ENCODE results near the gene TNMD.
"Not testable (repeated sequence)": the region's sequence is repeated elsewhere in the genome, so short reads cannot be mapped to it uniquely, and the experiment has no call there.

Gene TNMD

DNA sequence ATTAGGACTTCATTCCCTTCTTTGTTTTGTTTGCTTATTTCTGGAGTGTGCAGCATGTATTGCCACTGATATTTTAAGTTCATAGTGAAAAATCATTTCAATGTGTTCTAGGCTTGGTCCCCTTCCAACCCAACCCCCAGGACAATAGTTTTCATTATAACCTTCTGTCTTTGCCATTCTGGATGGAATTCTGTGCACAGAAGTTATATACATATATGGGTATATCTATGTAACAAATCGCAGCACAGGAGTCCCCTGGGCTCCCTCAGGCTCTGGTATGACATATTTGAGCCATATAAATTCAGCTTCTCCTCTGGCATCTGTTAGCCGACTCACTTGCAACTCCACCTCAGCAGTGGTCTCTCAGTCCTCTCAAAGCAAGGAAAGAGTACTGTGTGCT, at the start of gene TNMD:
Gene TNMD (plus strand): TSS at position 326 of the 400 bp plus-strand sequence. CDS start 83 bp downstream, outside the sequence.
- DNase-seq (ENCODE audit: low read depth in 2 of 2): no peak

GRCh38 chrX:100565534-100565933, 19.2 kb upstream of the TNMD start:
- DNase-seq (ENCODE audit: low read depth in 2 of 2): not testable (repeated sequence)

DNA sequence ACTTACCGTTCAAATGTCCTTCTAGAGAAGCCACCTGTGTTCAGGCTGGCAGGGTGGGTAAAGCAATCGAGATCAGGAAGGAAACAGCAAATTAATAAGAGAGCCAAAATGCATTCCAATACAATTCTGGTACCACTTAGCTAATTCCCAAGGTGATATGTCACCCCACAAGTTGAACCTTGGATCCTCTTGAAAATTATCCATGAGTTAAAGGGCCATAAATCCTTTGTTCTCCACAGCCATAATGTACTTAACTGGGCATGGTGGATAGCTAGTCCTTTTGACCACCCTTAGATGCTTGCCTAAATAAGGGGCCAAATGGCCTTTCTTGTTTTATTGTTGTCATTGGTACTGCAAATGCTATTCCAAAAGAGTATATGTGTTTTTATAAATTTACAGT, 2.0 kb downstream of the TNMD start:
- no peak for DNase-seq (ENCODE audit: low read depth in 2 of 2)

DNA sequence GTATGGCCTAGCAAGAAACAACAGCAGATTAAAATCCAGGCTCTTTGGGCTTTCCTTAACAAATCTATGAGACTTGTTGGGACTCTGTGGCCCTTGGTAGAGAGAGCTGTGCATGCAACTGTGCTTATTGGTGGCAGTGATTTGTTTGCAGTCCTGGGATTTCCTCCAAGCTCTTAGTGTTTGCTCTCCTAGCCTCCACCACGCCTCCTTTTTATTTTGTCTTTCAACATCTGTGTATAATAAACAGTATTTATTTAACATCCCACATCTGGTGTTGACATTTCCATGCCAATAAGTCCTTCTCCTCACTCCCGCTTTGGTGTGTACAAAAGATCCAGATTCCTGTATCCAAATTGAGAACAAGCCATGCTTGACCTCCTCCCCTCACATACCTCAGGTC, 3.1 kb downstream of the TNMD start:
- DNase-seq (ENCODE audit: low read depth in 2 of 2): no peak

DNA sequence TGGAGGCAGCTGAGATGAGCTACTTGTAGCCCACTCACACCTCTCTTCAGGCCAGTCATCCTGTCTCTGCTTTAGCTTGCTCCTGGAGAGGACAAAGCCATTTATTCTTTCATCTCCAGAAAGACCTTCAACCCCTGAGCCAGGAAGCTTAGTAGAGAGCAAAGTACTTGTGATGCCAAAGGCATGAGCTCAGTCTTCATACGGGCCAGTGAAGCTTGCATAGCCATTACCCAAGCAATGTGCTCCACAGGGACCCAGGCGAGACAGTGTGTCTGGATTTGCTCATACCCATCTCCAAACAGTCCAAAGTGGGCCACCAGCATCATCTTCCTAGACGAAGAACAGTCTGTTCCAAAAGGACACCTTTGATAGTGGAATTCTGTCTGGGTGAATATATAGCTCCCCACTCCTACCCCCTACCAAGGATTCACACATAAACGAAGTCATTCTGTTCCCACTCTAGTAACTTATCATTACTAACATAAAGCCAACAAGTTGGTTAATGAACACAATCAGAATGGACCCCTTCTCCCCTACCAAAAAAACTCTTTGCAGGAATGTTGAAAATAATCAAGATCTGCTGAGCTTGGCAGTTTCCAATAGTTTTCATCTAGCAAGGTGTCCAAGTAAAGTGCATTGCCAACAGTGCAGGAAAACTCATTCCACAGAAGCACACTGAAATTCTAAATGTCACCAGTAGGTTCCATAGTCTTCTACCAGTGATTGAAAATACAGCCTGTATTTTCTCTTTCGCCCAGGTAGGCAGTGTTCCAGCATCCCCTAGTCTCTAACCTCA, 6.7 kb downstream of the TNMD start:
- no peak for DNase-seq (ENCODE audit: low read depth in 2 of 2)

GRCh38 chrX:100593126-100593525, 8.4 kb downstream of the TNMD start:
- no peak for DNase-seq (ENCODE audit: low read depth in 2 of 2)

- DNase-seq (ENCODE audit: low read depth in 2 of 2): no peak
Observed at GRCh38 chrX:100593581-100593980, 8.8 kb downstream of the TNMD start.

DNA sequence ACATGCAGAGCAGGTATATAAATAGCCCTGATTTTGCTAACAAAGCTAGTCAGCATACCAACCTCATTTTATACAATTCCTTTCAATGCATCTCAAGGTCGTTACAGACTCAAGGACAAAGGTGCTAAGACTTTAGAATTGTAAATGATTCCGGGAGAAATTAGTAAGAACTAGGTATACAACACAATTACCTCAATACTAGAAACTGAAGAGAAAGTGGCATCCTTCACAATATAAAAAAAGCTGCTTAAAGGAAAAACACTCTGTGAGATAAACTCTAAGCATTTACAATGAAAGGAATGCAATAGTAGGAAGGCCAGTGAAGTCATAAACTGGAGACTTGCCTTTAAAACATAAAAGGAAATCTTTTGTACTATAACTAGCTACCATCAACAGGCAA, 11.9 kb downstream of the TNMD start:
- no peak for DNase-seq (ENCODE audit: low read depth in 2 of 2)

- no peak for DNase-seq (ENCODE audit: low read depth in 2 of 2)
Observed at GRCh38 chrX:100599456-100599855, 14.7 kb downstream of the TNMD start.

DNA sequence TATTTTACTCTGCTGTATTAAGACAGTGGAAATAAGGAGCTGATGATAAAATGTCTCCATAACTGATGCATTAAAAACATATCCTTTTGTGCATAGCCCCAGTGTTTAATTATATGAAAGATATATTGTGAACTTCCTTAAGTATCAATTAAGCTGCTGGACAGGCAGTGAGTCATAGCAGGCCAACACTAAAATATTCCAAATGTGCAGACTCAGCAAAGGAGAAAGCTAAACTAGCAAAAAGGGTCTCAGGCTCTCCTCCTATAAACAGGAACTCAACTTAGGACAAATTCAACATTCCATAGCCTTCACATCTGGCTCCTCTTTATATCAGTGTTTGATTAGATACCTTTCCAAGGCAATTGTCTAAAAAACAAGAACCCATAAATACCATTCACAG, 15.6 kb downstream of the TNMD start:
- DNase-seq (ENCODE audit: low read depth in 2 of 2): no peak

- no peak for DNase-seq (ENCODE audit: low read depth in 2 of 2)
Observed at GRCh38 chrX:100600758-100601157, 16.0 kb downstream of the TNMD start.

DNA sequence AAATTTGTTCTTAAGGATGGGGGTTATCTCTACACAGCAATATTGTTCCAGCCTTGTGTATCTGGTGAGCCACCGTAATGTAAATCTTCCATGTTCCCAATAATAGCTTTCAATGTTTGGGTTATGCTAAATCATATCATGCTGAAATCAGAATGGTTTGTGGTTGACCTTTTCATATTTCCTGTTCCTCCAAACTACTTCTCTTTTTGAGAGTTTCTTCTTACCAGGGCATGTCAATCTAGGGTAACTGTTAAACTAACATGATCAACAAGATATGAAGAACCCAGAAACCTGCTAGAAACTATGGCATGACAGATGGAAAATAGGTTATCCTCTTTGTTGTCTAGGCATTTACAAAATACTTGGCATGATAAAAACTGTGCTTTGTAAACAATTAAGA, 22.0 kb downstream of the TNMD start:
- no peak for DNase-seq (ENCODE audit: low read depth in 2 of 2)

- DNase-seq (ENCODE audit: low read depth in 2 of 2): no peak
Observed at GRCh38 chrX:100609591-100609990, 24.9 kb downstream of the TNMD start.

GRCh38 chrX:100611951-100612350, 27.2 kb downstream of the TNMD start:
- no peak for DNase-seq (ENCODE audit: low read depth in 2 of 2)

GRCh38 chrX:100615005-100615404, 30.3 kb downstream of the TNMD start:
- DNase-seq (ENCODE audit: low read depth in 2 of 2): no peak

DNA sequence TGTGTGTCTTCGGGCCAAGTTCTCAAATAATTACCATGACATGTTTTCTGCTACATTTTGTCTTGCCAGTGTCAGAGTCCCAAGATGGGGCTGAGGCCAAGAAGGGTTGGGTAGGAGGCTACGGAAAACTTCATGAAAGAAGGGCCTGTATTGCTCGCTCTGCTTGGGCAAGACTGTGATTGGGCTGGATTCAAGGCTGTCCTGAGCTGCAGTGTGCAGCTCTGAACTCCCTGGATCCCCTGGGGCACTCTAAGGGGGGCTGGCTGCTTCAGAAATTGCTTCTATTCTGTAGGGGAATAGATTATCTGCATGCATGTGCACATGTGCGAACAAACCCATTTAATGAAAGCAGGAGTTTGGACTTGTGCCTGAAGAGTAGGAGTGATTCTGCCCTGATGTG, 38.3 kb downstream of the TNMD start:
- no peak for DNase-seq (ENCODE audit: low read depth in 2 of 2)

DNA sequence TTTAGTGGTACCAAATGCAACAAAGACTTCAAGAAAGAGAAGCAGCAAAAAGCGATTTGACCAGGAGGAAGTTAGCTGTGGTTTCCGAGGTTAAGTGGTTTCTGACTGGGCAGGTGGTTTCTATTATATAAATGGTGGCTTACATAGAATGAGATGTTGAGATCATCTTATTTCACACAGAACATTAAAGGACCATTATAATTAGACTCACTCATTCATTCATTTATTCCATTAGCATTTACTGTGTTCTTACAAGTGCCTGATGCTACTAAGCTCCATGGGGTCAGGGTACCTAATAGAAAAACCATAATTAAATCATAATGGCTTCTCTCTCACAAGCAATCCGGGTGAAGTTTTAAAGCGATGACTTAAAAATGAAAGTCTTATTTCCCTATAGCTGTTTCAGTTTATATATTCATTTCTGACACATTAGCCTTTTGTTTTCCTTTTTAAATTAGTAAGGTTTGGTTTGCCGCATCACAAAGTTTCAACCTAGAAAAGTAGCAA, 41.3 kb downstream of the TNMD start:
- DNase-seq (ENCODE audit: low read depth in 2 of 2): no peak

DNA sequence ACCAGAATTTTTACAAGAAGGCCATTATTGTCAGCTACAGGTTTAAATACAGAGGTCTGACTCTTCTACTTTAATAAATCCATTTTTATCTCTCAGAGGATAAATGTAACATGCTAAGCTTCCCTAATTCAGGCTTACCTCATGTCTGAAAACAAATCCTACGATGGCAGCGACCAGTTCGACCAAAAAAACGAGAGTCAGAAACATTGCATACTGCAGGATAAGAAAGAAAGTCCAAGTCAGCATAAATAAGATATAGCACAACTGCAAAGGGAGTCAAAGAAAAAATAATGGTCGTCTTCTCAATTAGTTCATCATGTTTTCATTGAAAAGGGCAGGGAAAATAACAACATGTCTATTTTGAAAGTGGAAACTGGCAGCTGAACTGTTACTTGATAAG, 50.3 kb downstream of the TNMD start:
- DNase-seq (ENCODE audit: low read depth in 2 of 2): no peak

- no peak for DNase-seq (ENCODE audit: low read depth in 2 of 2)
Observed at GRCh38 chrX:100635989-100636320, 51.2 kb downstream of the TNMD start.

DNA sequence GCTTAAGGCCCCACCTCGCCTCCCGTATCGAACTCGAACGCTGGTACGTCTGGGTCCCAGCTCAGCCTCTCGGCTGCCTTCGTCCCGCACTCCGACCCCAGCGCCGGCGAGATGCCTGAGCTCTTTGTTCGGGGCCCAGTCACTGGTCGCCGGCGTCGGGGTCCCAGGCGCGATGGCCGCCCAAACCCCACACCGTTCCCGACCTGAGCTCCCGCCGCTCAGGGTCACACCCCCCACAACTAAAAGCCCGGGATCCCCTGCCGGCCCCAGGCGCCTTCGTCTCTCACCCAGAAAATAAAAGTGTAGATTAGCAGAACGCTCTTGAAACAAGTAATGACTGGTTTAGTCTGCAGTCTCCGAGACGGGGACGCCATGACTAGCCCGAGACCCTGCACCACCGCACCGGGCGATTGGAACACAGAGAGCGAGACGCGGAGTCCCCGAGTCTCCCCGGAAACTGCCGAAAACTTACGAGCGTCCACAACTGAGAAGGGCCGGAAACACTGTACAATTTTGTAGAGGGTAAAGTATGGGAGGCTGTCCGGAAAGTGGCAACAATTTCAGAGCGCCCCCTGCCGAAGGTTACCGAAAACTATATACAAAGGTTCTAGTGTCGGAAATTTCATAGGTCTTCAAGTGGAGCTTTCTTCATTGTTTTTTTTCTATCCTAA, 51.7 kb downstream of the TNMD start, which contains the start of gene TSPAN6:
Gene TSPAN6 (minus strand): TSS at position 486 of the 671 bp plus-strand sequence. CDS start 112 bp downstream, at position 374.
- DNase-seq (ENCODE audit: low read depth in 2 of 2): peak; percentile 69 to 70

DNA sequence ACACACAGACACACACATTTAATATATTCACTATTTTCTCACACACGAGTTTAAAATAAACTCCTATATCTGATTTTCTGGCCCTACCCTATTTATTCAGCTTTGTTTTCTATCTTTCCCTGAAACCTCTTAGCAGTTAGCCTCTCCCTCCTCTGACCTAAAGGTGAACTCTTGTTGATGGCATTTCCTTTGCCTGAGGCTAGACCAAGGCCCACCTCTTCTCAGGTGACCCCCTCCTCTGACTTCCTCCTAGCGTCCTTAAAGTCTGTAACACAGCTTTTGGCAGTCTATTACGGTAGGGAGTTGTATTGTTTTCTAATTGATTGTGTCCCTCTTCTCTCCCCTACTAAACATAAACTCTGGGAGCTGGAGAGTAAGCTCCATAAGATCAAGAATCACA, 57.6 kb downstream of the TNMD start:
- DNase-seq (ENCODE audit: low read depth in 2 of 2): no peak

DNA sequence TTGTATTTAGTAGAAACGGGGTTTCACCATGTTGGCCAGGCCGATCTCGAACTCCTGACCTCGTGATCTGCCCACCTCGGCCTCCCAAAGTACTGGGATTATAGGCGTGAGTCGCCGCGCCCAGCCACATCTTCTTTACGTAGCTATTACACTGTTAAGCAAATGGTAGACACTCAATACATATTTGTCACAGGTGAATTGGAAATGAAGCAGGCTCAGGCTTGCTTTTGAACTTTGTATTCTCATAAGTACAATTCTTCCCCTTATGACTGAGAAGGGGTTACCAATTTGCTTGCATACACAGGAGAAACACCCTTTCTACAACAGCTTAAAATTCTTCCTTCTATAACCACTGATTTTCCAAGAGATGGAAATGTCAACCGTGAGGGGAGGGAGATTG, 58.5 kb downstream of the TNMD start:
- no peak for DNase-seq (ENCODE audit: low read depth in 2 of 2)

Data from activated CD4-positive, alpha-beta T cell treated with anti-CD3 and anti-CD28 coated beads for 24 hours (primary cell).